NCI-H82 treated with DMSO at 0.1 percent for 48 hours (cell line): ENCODE measurements around the gene TRAM1L1.
A peak's percentile ranks its signal among the peaks of the same experiment; 100 is the strongest.

ENCODE experiments used
- DNase-seq: peaks from one replicate; lab custom pipeline; 2025; ENCODE audit not compliant: unreplicated experiment; lab: John Stamatoyannopoulos, UW

Gene TRAM1L1

GRCh38 chr4:117084866-117085701, at the start of gene TRAM1L1:
Gene TRAM1L1, minus strand, starts transcription at chr4:117085576. Its CDS starts 183 bp downstream, at chr4:117085393.
- DNase-seq, result no peak

GRCh38 chr4:117134386-117134785, 49.0 kb upstream of the TRAM1L1 start:
- DNase-seq, result peak; percentile 17

- no peak for DNase-seq
These were observed 11.5 kb upstream of the TRAM1L1 start for GRCh38 chr4:117096886-117097285.

- DNase-seq, result no peak
These were observed 11.1 kb upstream of the TRAM1L1 start for GRCh38 chr4:117096462-117096861.

GRCh38 chr4:117093571-117093970, 8.2 kb upstream of the TRAM1L1 start:
- no peak for DNase-seq

- no peak for DNase-seq
These were observed 7.6 kb downstream of the TRAM1L1 start for GRCh38 chr4:117077760-117078159.

- no peak for DNase-seq
These were observed 17.3 kb downstream of the TRAM1L1 start for GRCh38 chr4:117068120-117068519.

- DNase-seq, result no peak
These were observed 21.2 kb downstream of the TRAM1L1 start for GRCh38 chr4:117063961-117064696.

- no peak for DNase-seq
These were observed 42.4 kb downstream of the TRAM1L1 start for GRCh38 chr4:117042962-117043361.
